Activated CD4-positive, alpha-beta T cell treated with anti-CD3 and anti-CD28 coated beads, Interleukin-2, amount 50 U/mL, for 48 hours (primary cell): ENCODE results near the gene CA11.
"Not testable (repeated sequence)": the region's sequence is repeated elsewhere in the genome, so short reads cannot be mapped to it uniquely, and the experiment has no call there.

ENCODE experiments used
- DNase-seq, 2 experiments: peaks; one replicate each; pipeline ENCODE4 v3.0.0-alpha.2; 2020

The CA11 gene

GRCh38 chr19:48639483-48640375 is 6.3 kb downstream of the CA11 start:
- DNase-seq, result no peak

GRCh38 chr19:48638831-48639381 is 7.1 kb downstream of the CA11 start:
- no peak for DNase-seq

GRCh38 chr19:48637948-48638830 is 7.8 kb downstream of the CA11 start:
- peak; percentile 65 to 74 for DNase-seq

- peak; percentile 99 for DNase-seq
Observed at GRCh38 chr19:48637449-48637947, 8.5 kb downstream of the CA11 start.

- no peak for DNase-seq
Observed at GRCh38 chr19:48636859-48637448, 9.0 kb downstream of the CA11 start, which contains the start of gene DBP. TSS of gene DBP (minus strand) at chr19:48637379. CDS start at chr19:48636994, 385 bp downstream.

GRCh38 chr19:48635966-48636858 is 9.8 kb downstream of the CA11 start:
- DNase-seq, result no peak

GRCh38 chr19:48635263-48635965 is 10.6 kb downstream of the CA11 start:
- DNase-seq, result peak; percentile 72 to 73

- peak; percentile 95 to 96 for DNase-seq
Observed at GRCh38 chr19:48634424-48635262, 11.3 kb downstream of the CA11 start.

- no peak for DNase-seq
Observed at GRCh38 chr19:48634036-48634342, 12.0 kb downstream of the CA11 start.

- DNase-seq, result no peak
Observed at GRCh38 chr19:48633148-48634035, 12.6 kb downstream of the CA11 start.

GRCh38 chr19:48632692-48633147 is 13.3 kb downstream of the CA11 start:
- DNase-seq, result no peak

GRCh38 chr19:48632286-48632685 is 13.7 kb downstream of the CA11 start:
- not testable (repeated sequence) for DNase-seq

GRCh38 chr19:48631225-48631624 is 14.8 kb downstream of the CA11 start:
- DNase-seq, result no peak

GRCh38 chr19:48630296-48631063 is 15.5 kb downstream of the CA11 start:
- DNase-seq, result no peak

GRCh38 chr19:48629599-48630295 is 16.2 kb downstream of the CA11 start:
- DNase-seq, result no peak

GRCh38 chr19:48629297-48629598 is 16.7 kb downstream of the CA11 start:
- DNase-seq, result no peak

- no peak for DNase-seq
Observed at GRCh38 chr19:48628486-48629296, 17.3 kb downstream of the CA11 start.
